Measurements from ENCODE around the gene TSC2. TPM values are rescaled to one million over a fixed set of nuclear protein-coding genes. Genes with fewer than 3 reads are reported as not detected.

The TSC2 gene
- total RNA-seq, 1 donor, result 78.9 TPM

DNA sequence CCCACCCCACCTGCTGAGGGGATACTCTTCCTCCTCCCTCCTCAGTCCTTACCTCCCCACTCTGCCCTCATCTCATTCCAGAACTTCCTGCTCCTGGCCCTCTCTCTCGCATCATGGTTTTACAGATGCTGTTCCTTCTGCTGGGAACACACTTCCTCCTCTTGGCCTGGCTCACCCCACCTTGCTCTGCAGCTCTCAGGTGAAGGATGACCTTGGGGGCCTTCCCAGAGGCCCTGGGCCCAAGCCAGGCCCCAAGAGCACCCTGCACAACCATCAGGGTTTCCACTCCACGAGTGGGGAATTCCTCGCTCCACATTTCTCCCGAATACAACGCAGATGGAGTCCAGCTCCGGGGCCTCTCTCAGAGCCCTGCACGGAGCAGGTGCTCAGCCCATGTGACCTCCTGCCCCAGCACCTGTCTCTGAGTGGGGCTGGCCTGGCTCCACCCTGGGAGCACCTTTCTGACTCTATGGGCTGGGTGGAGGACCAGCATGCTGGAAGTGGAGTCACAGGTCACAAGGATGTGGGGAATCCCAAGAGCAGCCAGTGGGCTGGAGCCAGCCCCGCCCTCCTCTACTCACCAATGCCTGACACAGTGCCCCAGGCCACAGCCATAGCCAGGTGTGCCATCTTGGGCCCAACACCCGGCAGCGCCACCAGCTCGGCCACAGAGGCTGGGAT, 4.7 kb upstream of the TSC2 start:
- H2AFZ ChIP-seq (ENCODE audit: low read length), result no peak overlapping the region
- TF ChIP-seq, protein P1, sequence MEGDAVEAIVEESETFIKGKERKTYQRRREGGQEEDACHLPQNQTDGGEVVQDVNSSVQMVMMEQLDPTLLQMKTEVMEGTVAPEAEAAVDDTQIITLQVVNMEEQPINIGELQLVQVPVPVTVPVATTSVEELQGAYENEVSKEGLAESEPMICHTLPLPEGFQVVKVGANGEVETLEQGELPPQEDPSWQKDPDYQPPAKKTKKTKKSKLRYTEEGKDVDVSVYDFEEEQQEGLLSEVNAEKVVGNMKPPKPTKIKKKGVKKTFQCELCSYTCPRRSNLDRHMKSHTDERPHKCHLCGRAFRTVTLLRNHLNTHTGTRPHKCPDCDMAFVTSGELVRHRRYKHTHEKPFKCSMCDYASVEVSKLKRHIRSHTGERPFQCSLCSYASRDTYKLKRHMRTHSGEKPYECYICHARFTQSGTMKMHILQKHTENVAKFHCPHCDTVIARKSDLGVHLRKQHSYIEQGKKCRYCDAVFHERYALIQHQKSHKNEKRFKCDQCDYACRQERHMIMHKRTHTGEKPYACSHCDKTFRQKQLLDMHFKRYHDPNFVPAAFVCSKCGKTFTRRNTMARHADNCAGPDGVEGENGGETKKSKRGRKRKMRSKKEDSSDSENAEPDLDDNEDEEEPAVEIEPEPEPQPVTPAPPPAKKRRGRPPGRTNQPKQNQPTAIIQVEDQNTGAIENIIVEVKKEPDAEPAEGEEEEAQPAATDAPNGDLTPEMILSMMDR (IDR thresholded peaks at IDR 0.05; ENCODE audit: extremely low read depth, low read depth, low read length), result no peak
- no peak for DNase-seq (ENCODE audit: insufficient read length, low spot score, missing footprints)
- no peaks in the 10 kb centered on the region for H4K20me1 ChIP-seq (ENCODE audit: insufficient read depth, low read length)
- no peaks in the 10 kb centered on the region for H3K9me3 ChIP-seq (ENCODE audit: low read depth, low read length)
- no peaks in the 10 kb centered on the region for H3K27me3 ChIP-seq (ENCODE audit: insufficient read depth, low read length)
- H3K4me2 ChIP-seq (ENCODE audit: insufficient read depth, low read length), result no peak overlapping the region
- peaks cover 24% of the 10 kb centered on the region for H3K4me1 ChIP-seq (ENCODE audit: insufficient read depth, low read length)
- H3K4me3 ChIP-seq (ENCODE audit: insufficient read depth, low read length), result no peak overlapping the region
- H3K36me3 ChIP-seq (ENCODE audit: insufficient read depth, low read length), result no peaks in the 10 kb centered on the region
- H3K27ac ChIP-seq (ENCODE audit: low read depth, low read length), result no peak overlapping the region
- H3K79me2 ChIP-seq (ENCODE audit: insufficient read depth, low read length), result peaks cover 8% of the 10 kb centered on the region

DNA sequence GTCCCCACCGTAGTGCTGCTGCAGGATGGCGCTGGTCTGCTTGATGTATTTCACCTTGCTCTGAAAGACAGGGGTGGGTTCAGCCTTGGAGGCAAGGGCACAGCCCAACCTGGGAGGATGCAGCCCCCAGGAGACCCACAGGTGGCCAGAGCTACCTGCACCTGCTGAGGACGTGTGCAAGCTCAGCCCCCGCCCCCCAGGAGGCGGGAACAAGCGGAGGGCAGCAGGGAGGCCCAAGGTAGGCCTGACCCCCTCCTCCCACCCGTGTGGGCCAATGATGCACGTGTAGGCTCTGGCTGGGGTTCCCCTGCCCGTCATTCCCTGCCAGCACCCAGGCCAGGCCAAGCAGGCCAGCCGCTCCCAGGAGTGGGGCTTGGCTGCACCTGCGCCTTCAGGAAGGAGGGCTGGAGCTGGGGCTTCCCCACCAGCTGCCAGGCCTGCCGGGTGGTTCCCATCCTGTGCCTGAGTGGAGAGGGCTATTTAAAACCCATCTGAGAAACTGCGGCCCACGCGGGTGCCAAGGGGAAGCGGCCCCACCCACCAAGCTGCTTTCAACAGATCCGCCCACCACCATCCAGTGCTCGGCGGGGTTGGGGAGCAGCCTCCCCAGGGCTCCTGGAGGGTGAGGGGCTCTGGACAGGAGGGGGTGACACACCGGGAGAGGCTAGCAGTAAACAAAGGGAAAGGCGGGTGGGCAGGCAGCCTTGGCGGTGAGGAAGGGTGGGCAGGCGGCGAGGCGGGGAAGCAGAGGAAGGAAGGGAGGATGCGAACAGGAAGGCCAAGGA, 3.9 kb upstream of the TSC2 start:
- Histone ChIP-seq H4K20me1 (ENCODE audit: insufficient read depth, low read length) (no peaks in the 10 kb centered on the region), H3K4me3 (ENCODE audit: insufficient read depth, low read length) (no peak overlapping the region), H3K4me2 (ENCODE audit: insufficient read depth, low read length) (no peak overlapping the region), H3K27me3 (ENCODE audit: insufficient read depth, low read length) (no peaks in the 10 kb centered on the region), H3K36me3 (ENCODE audit: insufficient read depth, low read length) (no peaks in the 10 kb centered on the region), H3K4me1 (ENCODE audit: insufficient read depth, low read length) (peaks cover 27% of the 10 kb centered on the region), H3K9me3 (ENCODE audit: low read depth, low read length) (no peaks in the 10 kb centered on the region), H3K79me2 (ENCODE audit: insufficient read depth, low read length) (peaks cover 15% of the 10 kb centered on the region), H3K27ac (ENCODE audit: low read depth, low read length) (no peak overlapping the region), H2AFZ (ENCODE audit: low read length) (no peak overlapping the region)
- DNase-seq (ENCODE audit: insufficient read length, low spot score, missing footprints), result no peak
- TF ChIP-seq, protein P1 (IDR thresholded peaks at IDR 0.05; ENCODE audit: extremely low read depth, low read depth, low read length), result no peak

DNA sequence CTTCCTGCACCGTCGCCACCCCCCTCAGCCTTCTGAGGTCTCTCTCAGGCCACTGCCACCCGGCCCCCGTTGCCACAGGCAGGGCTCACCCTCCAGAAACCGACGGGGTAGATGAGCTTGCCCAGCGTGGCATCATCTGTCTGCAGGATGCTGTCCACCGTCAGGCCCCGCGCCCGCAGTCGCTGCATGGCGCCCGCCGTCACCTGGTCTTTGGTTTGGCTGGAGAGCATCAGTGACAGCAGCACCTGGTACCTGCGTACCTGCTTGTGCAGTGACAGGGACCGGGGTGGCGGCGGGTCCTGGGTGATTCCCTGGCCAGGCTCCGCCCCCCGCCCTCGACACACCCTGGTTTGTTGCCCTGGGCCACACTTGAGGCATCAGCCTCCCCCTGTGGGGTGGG, 3.2 kb upstream of the TSC2 start:
- Histone ChIP-seq H2AFZ (ENCODE audit: low read length) (no peak overlapping the region), H3K79me2 (ENCODE audit: insufficient read depth, low read length) (peaks cover 22% of the 10 kb centered on the region), H3K27ac (ENCODE audit: low read depth, low read length) (no peak overlapping the region), H3K4me1 (ENCODE audit: insufficient read depth, low read length) (peaks cover 21% of the 10 kb centered on the region), H3K4me3 (ENCODE audit: insufficient read depth, low read length) (no peak overlapping the region), H3K9me3 (ENCODE audit: low read depth, low read length) (no peaks in the 10 kb centered on the region), H3K4me2 (ENCODE audit: insufficient read depth, low read length) (no peak overlapping the region), H3K36me3 (ENCODE audit: insufficient read depth, low read length) (no peaks in the 10 kb centered on the region), H3K27me3 (ENCODE audit: insufficient read depth, low read length) (no peaks in the 10 kb centered on the region), H4K20me1 (ENCODE audit: insufficient read depth, low read length) (no peaks in the 10 kb centered on the region)
- TF ChIP-seq, protein P1 (IDR thresholded peaks at IDR 0.05; ENCODE audit: extremely low read depth, low read depth, low read length), result no peak
- DNase-seq (ENCODE audit: insufficient read length, low spot score, missing footprints), result no peak

Measured in osteoblast (primary cell).